ENCODE measurements around the gene DLAT. TPM values are rescaled to one million over a fixed set of nuclear protein-coding genes. Genes with fewer than 3 reads are reported as not detected.

DLAT gene
- total and polyA plus RNA-seq, 8 donors, result 1.2 to 36.5 (median 14.3) TPM

GRCh38 chr11:111977146-111978027 is 47.8 kb upstream of the DLAT start:
- Histone ChIP-seq H3K36me3 (peaks cover 0 to 12% (median 2%) of the 10 kb centered on the region in 4 donors), H3K9me3 (no peaks in the 10 kb centered on the region), H3K27ac (peak overlapping the region; percentile 83 to 93 (median 89)), H3K27me3 (peaks cover 0 to 7% (median 0%) of the 10 kb centered on the region in 3 donors), H3K4me1 (peaks cover 37 to 83% (median 60%) of the 10 kb centered on the region in 4 donors), H3K4me3 (peak overlapping the region; percentile 66 to 75 (median 72))
- WGBS, 5 donors, result 2 to 16% (median 2%) methylated on average over 15 to 65 of the region's 65 CpGs
- intact Hi-C loops (cut with DNase I; ENCODE audit: low total_unique reads), result no loop called here
- TF ChIP-seq CTCF (IDR thresholded peaks at IDR 0.05) (no peak), POLR2AphosphoS5 (IDR thresholded peaks at IDR 0.05) (peak in 2 of 3 donors; percentile 10 to 25)
- peak; percentile 68 to 85 for DNase-seq

DNA sequence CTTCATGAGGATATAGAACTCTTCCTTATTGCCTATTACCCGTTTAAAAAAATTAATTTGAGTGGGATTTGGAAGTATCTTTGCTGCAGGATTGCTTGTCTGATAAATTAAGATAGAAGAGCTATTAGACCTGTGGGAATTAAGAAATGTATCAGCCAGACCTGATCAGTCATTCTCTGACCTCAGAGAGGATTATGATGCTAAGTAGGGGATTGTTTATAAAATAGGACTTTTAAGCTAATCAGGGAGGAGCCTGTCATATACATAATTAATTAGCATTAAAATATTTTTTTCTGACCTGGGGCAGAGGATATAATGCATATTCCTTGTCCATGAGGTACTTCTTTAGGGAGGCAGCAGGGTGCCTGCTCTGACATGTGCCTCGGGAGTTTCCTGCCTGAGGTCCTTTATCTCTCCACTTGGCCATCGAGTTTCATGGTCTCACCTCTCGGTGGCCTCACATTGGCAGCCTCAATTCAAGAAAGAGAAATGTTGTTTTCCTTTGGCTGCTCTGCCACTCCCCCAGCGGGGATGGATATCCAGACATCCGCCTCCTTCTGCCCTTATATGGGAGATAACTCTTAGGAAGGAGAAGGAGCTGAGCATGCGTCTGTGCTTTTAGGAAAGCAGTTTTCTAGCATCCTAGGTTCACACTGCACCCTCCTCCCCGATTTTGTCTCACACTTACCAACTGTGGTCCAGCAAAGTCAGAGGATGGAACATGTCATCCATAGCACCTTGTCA is 47.0 kb upstream of the DLAT start:
- intact Hi-C loops (cut with DNase I; ENCODE audit: low total_unique reads), result no loop called here
- Histone ChIP-seq H3K9me3 (no peaks in the 10 kb centered on the region), H3K36me3 (peaks cover 0 to 9% (median 0%) of the 10 kb centered on the region in 4 donors), H3K4me1 (peaks cover 44 to 91% (median 67%) of the 10 kb centered on the region in 4 donors), H3K4me3 (peak overlapping the region; percentile 66 to 75 (median 72)), H3K27me3 (peaks cover 0 to 7% (median 0%) of the 10 kb centered on the region in 3 donors), H3K27ac (peak overlapping the region; percentile 83 to 93 (median 89))
- 15 to 23% (median 19%) methylated on average over 8 of the region's 8 CpGs for WGBS, 5 donors
- peak in 1 of 2 donors; percentile 87 for DNase-seq
- peak in 1 of 7 experiments; percentile 8 for TF ChIP-seq CTCF (IDR thresholded peaks at IDR 0.05)
- no peak for TF ChIP-seq EP300 (IDR thresholded peaks at IDR 0.05)
- TF ChIP-seq POLR2A (IDR thresholded peaks at IDR 0.05), result no peak
- peak in 2 of 3 donors; percentile 20 to 26 for TF ChIP-seq POLR2AphosphoS5 (IDR thresholded peaks at IDR 0.05)

- intact Hi-C loops (cut with DNase I; ENCODE audit: low total_unique reads), result loop anchor here (5.0 kb wide), 1 partner anchor 48 kb away; no protein-coding TSS in a partner anchor
- Histone ChIP-seq H3K4me3 (no peak overlapping the region), H3K9me3 (no peaks in the 10 kb centered on the region), H3K27me3 (peaks cover 0 to 7% (median 0%) of the 10 kb centered on the region in 3 donors), H3K36me3 (peaks cover 0 to 20% (median 7%) of the 10 kb centered on the region in 4 donors), H3K4me1 (peaks cover 44 to 100% (median 75%) of the 10 kb centered on the region in 4 donors), H3K27ac (peak overlapping the region in 4 of 5 donors; percentile 53 to 93 (median 90))
- 81 to 89% (median 83%) methylated on average over 3 of the region's 3 CpGs for WGBS, 5 donors
- no peak for DNase-seq
- TF ChIP-seq EP300 (IDR thresholded peaks at IDR 0.05) (no peak), POLR2AphosphoS5 (IDR thresholded peaks at IDR 0.05) (no peak), CTCF (IDR thresholded peaks at IDR 0.05) (no peak), POLR2A (IDR thresholded peaks at IDR 0.05) (no peak)
Observed at GRCh38 chr11:111980062-111980461, 45.1 kb upstream of the DLAT start.

DNA sequence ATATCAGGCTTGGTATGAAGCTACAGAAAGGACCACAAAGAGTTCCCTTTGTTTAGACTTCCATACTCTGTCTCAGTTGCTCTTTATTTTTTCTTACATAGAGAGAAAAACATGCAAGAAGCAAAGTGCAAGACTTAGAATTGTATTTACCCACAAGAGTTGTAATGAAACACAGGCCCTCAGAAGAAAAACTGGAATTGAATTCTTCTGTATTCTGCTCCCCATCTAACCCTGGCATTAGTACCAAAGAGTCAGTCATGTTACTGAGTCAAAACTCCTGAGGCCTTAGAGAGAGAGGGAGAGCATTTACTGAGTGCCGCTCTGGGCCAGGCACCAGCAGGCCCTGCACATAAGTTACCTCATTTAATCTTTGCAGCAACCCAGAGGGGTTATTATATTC is 43.9 kb upstream of the DLAT start:
- Histone ChIP-seq H3K27me3 (peaks cover 0 to 7% (median 0%) of the 10 kb centered on the region in 3 donors), H3K9me3 (no peaks in the 10 kb centered on the region), H3K27ac (peak overlapping the region in 4 of 5 donors; percentile 84 to 93 (median 86)), H3K36me3 (peaks cover 2 to 31% (median 18%) of the 10 kb centered on the region in 4 donors), H3K4me1 (peaks cover 33 to 95% (median 68%) of the 10 kb centered on the region in 4 donors), H3K4me3 (no peak overlapping the region)
- TF ChIP-seq POLR2AphosphoS5 (IDR thresholded peaks at IDR 0.05) (no peak), CTCF (IDR thresholded peaks at IDR 0.05) (no peak), POLR2A (IDR thresholded peaks at IDR 0.05) (no peak), EP300 (IDR thresholded peaks at IDR 0.05) (no peak)
- no peak for DNase-seq
- 48 to 84% (median 52%) methylated on average over 1 of the region's 1 CpG for WGBS, 5 donors
- intact Hi-C loops (cut with DNase I; ENCODE audit: low total_unique reads), result loop anchor here (5.0 kb wide), 1 partner anchor 49 kb away; no protein-coding TSS in a partner anchor
